SK-N-SH (cell line): Measurements from ENCODE around the gene TNFRSF17. TPM values are rescaled to one million over a fixed set of nuclear protein-coding genes. Genes with fewer than 3 reads are reported as not detected.
A peak's percentile ranks its signal among the peaks of the same experiment; 100 is the strongest.

Experiments used
- CTCF ChIA-PET: fragments of 300-600, 350-600 bp; formaldehyde crosslinking; extraction: SDS; loops from one replicate; lab custom pipeline; 2021; lab: Yijun Ruan, JAX
- POLR2A ChIA-PET: fragments of 350-600 bp; sonication (Branson Sonifier 250); formaldehyde crosslinking; extraction: SDS; loops from one replicate; lab custom pipeline; 2020; ENCODE audit warnings: antibody characterized with exemption, inconsistent platforms; lab: Yijun Ruan, JAX
- DNase-seq: peaks from one replicate; pipeline ENCODE4 v3.0.0; 2012
- H2AFZ ChIP-seq: fragments of 200-600 bp; sonication (generic); 2 replicates; pipeline ENCODE4 v1.8.1; 2016; ENCODE audit warnings: antibody characterized with exemption, mild to moderate bottlenecking, low read depth
- H3F3A ChIP-seq: fragments of 200-600 bp; sonication (generic); replicated peaks from 2 replicates; pipeline ENCODE3; 2016; ENCODE audit warnings: antibody characterized with exemption, mild to moderate bottlenecking; ENCODE audit not compliant: insufficient read depth
- H3K27ac ChIP-seq, 2 experiments: fragments of 200-500 bp in 1 of 2; fragments of 200-600 bp in 1 of 2; sonication (Bioruptor generic) in 1 of 2; sonication (generic), shearing (Covaris generic) in 1 of 2; 2 replicates each; pipeline versions ENCODE4 v1.5.1 to v1.6.1; 2014 to 2016; ENCODE audit warnings: low read depth in 2 of 2, inconsistent platforms in 1 of 2, low read length in 1 of 2, mild to moderate bottlenecking in 1 of 2, mixed read lengths in 1 of 2
- H3K27me3 ChIP-seq: fragments of 200-600 bp; sonication (generic), shearing (Covaris generic); 2 replicates; pipeline ENCODE4 v1.6.1; 2016; ENCODE audit warnings: mixed run types; ENCODE audit not compliant: insufficient read depth
- H3K36me3 ChIP-seq, 2 experiments: fragments of 200-500 bp in 1 of 2; fragments of 200-600 bp in 1 of 2; sonication (Bioruptor generic) in 1 of 2; sonication (generic) in 1 of 2; replicated peaks in 1 of 2; 2 replicates each; pipeline versions ENCODE3 to v1.5.1; 2014 to 2016; ENCODE audit warnings: low read length in 1 of 2, mild to moderate bottlenecking in 1 of 2; ENCODE audit not compliant: insufficient read depth in 2 of 2, control insufficient read depth in 1 of 2
- H3K4me1 ChIP-seq, 2 experiments: fragments of 200-500 bp in 1 of 2; fragments of 200-600 bp in 1 of 2; sonication (Bioruptor generic) in 1 of 2; sonication (generic), shearing (Covaris generic) in 1 of 2; 2 replicates each; pipeline versions ENCODE4 v1.5.1 to v1.6.1; 2014 to 2016; ENCODE audit warnings: low read depth in 1 of 2, low read length in 1 of 2, mixed run types in 1 of 2; ENCODE audit not compliant: insufficient read depth in 2 of 2, control insufficient read depth in 1 of 2
- H3K4me2 ChIP-seq: fragments of 200-600 bp; sonication (generic), shearing (Covaris generic); 2 replicates; pipeline ENCODE4 v1.6.1; 2017; ENCODE audit warnings: mixed run types
- H3K4me3 ChIP-seq, 2 experiments: fragments of 200-500 bp in 1 of 2; fragments of 200-600 bp in 1 of 2; sonication (Bioruptor generic) in 1 of 2; sonication (generic), shearing (Covaris generic) in 1 of 2; 2 replicates each; pipeline versions ENCODE4 v1.5.1 to v1.8.1; 2014 to 2016; ENCODE audit warnings: low read depth in 2 of 2, inconsistent platforms in 1 of 2, low read length in 1 of 2, mild to moderate bottlenecking in 1 of 2, mixed read lengths in 1 of 2, moderate library complexity in 1 of 2
- H3K79me2 ChIP-seq: fragments of 200-600 bp; sonication (generic); 2 replicates; pipeline ENCODE4 v1.8.1; 2017; ENCODE audit warnings: mild to moderate bottlenecking; ENCODE audit not compliant: insufficient read depth
- H3K9ac ChIP-seq: fragments of 200-600 bp; sonication (generic); 2 replicates; pipeline ENCODE4 v1.6.1; 2017; ENCODE audit warnings: mixed run types
- H3K9me2 ChIP-seq: fragments of 200-600 bp; sonication (generic); 2 replicates; pipeline ENCODE4 v1.6.1; 2017; ENCODE audit warnings: mixed run types
- H3K9me3 ChIP-seq: fragments of 200-600 bp; sonication (generic); 2 replicates; pipeline ENCODE4 v1.6.1; 2017; ENCODE audit warnings: mixed run types, mild to moderate bottlenecking, moderate library complexity
- H4K20me1 ChIP-seq: fragments of 200-600 bp; sonication (generic); 2 replicates; pipeline ENCODE4 v1.6.1; 2017; ENCODE audit warnings: mild to moderate bottlenecking, mixed run types; ENCODE audit not compliant: insufficient read depth
- CHD2 ChIP-seq: fragments of 150-350 bp; IDR thresholded peaks from 2 replicates; pipeline ENCODE4 v1.6.1; 2018; ENCODE audit warnings: low read length; ENCODE audit not compliant: partially characterized antibody
- ELF1 ChIP-seq: IDR thresholded peaks from 2 replicates; pipeline ENCODE4 v1.4.0; 2012
- FOSL2 ChIP-seq: IDR thresholded peaks from 2 replicates; pipeline ENCODE4 v1.4.0; 2012; ENCODE audit warnings: low read depth, mild to moderate bottlenecking, moderate library complexity, borderline replicate concordance
- FOXJ3 ChIP-seq: sonication (generic); formaldehyde crosslinking; IDR thresholded peaks from 2 replicates; pipeline ENCODE4 v1.5.1; 2020; ENCODE audit warnings: mild to moderate bottlenecking, missing genetic modification reagents
- FOXM1 ChIP-seq: IDR thresholded peaks from 2 replicates; pipeline ENCODE4 v1.4.0; 2012; ENCODE audit warnings: low read depth, mild to moderate bottlenecking
- JUND ChIP-seq: IDR thresholded peaks from 2 replicates; pipeline ENCODE4 v1.4.0; 2012
- NFIC ChIP-seq: IDR thresholded peaks from 2 replicates; pipeline ENCODE4 v1.4.0; 2012; ENCODE audit warnings: borderline replicate concordance
- RFX5 ChIP-seq: IDR thresholded peaks from 2 replicates; pipeline ENCODE4 v1.6.1; 2012; ENCODE audit warnings: mild to moderate bottlenecking, improper control_type of control experiment, low read length
- SMC3 ChIP-seq: IDR thresholded peaks from 2 replicates; pipeline ENCODE4 v1.6.1; 2012; ENCODE audit warnings: low read depth, low read length, improper control_type of control experiment
- TAF1 ChIP-seq: IDR thresholded peaks from 2 replicates; pipeline ENCODE4 v1.6.1; 2012; ENCODE audit warnings: low read depth, mild to moderate bottlenecking, low read length, moderate library complexity, borderline replicate concordance
- WGBS: methylation state at CpG from one replicate; pipeline ENCODE4 v1.1.6; 2017; ENCODE audit warnings: low lambda C conversion rate; 5-methylcytosine and 5-hydroxymethylcytosine counted together
- polyA plus RNA-seq, 3 experiments: library from polyadenylated mRNA; depleted of rRNA; stranded (reverse); fragments of >200 nt; gene quantifications; 2 replicates each; pipeline ENCODE4 v1.2.3, GENCODE V29; 2012
- TF ChIP-seq, protein P1 (sequence below): fragments of 200-600 bp; sonication (generic); IDR thresholded peaks from 2 replicates; pipeline ENCODE4 v1.6.1; 2017; ENCODE audit warnings: antibody characterized with exemption, mild to moderate bottlenecking, moderate library complexity
- TF ChIP-seq, protein P2 (sequence below): IDR thresholded peaks from 2 replicates; pipeline ENCODE4; 2012

Gene TNFRSF17
- polyA plus RNA-seq, 1 of the 3 experiments (the other 2 are of a cell fraction), result not detected

DNA sequence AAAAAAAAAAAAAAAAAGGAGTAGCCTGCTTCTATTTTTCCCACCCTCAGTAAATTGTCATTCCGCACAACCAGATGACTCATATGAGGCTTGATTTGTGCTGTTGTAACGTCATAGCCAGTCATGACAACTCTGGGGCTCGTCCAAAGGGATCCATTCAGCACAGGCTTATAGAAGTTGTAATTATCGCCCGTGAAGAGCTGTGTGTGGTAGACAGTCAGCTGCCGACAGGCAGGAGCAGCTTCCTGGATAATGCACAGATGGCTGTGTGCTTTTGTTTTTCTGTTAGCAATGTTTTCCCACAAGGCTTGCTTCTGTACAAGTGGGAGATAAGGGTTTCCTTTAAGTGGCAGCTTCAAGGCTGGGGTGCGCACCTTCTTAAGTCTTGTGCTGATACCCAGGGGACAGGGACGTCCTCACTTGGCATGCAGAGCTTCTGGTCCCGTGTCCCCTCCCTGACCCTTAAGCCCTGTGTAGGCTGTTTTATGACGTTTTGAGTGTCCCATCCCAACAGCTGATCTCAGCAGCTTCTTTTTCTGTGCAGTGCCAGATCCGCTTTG lies 37.5 kb downstream of the TNFRSF17 start:
- Histone ChIP-seq H4K20me1 (no peaks in the 10 kb centered on the region), H3F3A (no peaks in the 10 kb centered on the region), H3K27ac (no peak overlapping the region), H3K4me1 (peaks cover 0 to 2% of the 10 kb centered on the region in 2 experiments; a peak in 1 of 4 replicates), H3K4me2 (no peak overlapping the region), H3K36me3 (peaks cover 0 to 4% of the 10 kb centered on the region in 2 experiments), H3K9me3 (no peaks in the 10 kb centered on the region), H3K4me3 (no peak overlapping the region), H3K79me2 (no peaks in the 10 kb centered on the region), H3K27me3 (no peaks in the 10 kb centered on the region), H2AFZ (no peak overlapping the region), H3K9ac (no peak overlapping the region), H3K9me2 (no peaks in the 10 kb centered on the region)
- no peak for DNase-seq
- CTCF ChIA-PET, result interaction anchor here (1.3 kb wide), 1 partner anchor 65 kb away, joined by 5 read pairs; no protein-coding TSS in a partner anchor
- POLR2A ChIA-PET, result interaction anchor here (0.6 kb wide), 1 partner anchor 19 kb away, joined by 3 read pairs; no protein-coding TSS in a partner anchor
- WGBS, result 74% methylated on average over 11 of the region's 11 CpGs
- 0 out of 2 replicates have a peak, but pooled peaks have one; percentile 30 for TF ChIP-seq FOSL2
- TF ChIP-seq TAF1, result no peak

DNA sequence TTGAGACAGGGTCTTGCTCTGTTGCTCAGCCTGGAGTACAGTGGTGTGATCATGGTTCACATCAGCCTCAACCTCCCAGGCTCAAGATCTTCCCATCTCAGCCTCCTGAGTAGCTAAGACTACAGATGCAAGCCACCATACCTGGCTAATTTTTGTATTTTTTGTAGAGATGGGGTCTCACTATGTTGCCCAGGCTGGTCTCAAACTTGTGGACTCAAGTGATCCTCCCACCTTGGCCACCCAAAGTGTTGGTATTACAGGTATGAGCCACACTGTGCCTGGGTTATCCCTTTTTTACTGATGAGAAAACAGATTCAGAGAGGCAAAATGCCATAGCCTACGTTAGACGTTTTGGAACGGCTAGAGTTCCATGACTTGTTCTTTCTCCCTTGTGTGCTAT lies 41.6 kb downstream of the TNFRSF17 start:
- Histone ChIP-seq H3K4me3 (no peak overlapping the region), H3K36me3 (peaks cover 0 to 4% of the 10 kb centered on the region in 2 experiments), H3K9ac (no peak overlapping the region), H3K9me3 (no peaks in the 10 kb centered on the region), H3K4me2 (no peak overlapping the region), H3F3A (no peaks in the 10 kb centered on the region), H3K27ac (no peak overlapping the region), H3K27me3 (no peaks in the 10 kb centered on the region), H3K4me1 (peaks cover 0 to 2% of the 10 kb centered on the region in 2 experiments; a peak in 1 of 4 replicates), H3K9me2 (no peaks in the 10 kb centered on the region), H3K79me2 (no peaks in the 10 kb centered on the region), H2AFZ (no peak overlapping the region), H4K20me1 (no peaks in the 10 kb centered on the region)
- ChIA-PET CTCF (no interaction called here), POLR2A (no interaction called here)
- TF ChIP-seq RFX5, result no peak
- TF ChIP-seq TAF1, result no peak
- TF ChIP-seq, protein P1, sequence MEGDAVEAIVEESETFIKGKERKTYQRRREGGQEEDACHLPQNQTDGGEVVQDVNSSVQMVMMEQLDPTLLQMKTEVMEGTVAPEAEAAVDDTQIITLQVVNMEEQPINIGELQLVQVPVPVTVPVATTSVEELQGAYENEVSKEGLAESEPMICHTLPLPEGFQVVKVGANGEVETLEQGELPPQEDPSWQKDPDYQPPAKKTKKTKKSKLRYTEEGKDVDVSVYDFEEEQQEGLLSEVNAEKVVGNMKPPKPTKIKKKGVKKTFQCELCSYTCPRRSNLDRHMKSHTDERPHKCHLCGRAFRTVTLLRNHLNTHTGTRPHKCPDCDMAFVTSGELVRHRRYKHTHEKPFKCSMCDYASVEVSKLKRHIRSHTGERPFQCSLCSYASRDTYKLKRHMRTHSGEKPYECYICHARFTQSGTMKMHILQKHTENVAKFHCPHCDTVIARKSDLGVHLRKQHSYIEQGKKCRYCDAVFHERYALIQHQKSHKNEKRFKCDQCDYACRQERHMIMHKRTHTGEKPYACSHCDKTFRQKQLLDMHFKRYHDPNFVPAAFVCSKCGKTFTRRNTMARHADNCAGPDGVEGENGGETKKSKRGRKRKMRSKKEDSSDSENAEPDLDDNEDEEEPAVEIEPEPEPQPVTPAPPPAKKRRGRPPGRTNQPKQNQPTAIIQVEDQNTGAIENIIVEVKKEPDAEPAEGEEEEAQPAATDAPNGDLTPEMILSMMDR, result no peak
- no peak for TF ChIP-seq ELF1
- TF ChIP-seq CHD2, result no peak
- TF ChIP-seq SMC3, result no peak
- no peak for TF ChIP-seq FOSL2
- TF ChIP-seq JUND, result no peak
- no peak for TF ChIP-seq FOXM1
- TF ChIP-seq, protein P2, sequence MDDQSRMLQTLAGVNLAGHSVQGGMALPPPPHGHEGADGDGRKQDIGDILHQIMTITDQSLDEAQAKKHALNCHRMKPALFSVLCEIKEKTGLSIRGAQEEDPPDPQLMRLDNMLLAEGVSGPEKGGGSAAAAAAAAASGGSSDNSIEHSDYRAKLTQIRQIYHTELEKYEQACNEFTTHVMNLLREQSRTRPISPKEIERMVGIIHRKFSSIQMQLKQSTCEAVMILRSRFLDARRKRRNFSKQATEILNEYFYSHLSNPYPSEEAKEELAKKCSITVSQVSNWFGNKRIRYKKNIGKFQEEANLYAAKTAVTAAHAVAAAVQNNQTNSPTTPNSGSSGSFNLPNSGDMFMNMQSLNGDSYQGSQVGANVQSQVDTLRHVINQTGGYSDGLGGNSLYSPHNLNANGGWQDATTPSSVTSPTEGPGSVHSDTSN, result no peak
- TF ChIP-seq FOXJ3 (CRISPR knock-in tag), result no peak
- TF ChIP-seq NFIC, result no peak
- 91% methylated on average over 3 of the region's 3 CpGs for WGBS
- no peak for DNase-seq
